Middle frontal gyrus (tissue), 1 donor: ENCODE measurements around the gene MAP4.
"Not testable (repeated sequence)": the region's sequence is repeated elsewhere in the genome, so short reads cannot be mapped to it uniquely, and the experiment has no call there.

Experiments used
- DNase-seq: peaks from one replicate; pipeline ENCODE4 v3.0.0-alpha.2; 2015; ENCODE audit warnings: low spot score; ENCODE audit errors: extremely low spot score

The MAP4 gene

GRCh38 chr3:48016301-48016973, at the start of gene MAP4:
Gene MAP4 (minus strand): TSS chr3:48016416. CDS start chr3:47998860, 17,556 bp downstream.
- no peak for DNase-seq

- DNase-seq = no peak
These were observed 48.8 kb upstream of the MAP4 start for GRCh38 chr3:48065035-48065434.

GRCh38 chr3:48064292-48064829, 48.1 kb upstream of the MAP4 start:
- DNase-seq = no peak

- DNase-seq = not testable (repeated sequence)
These were observed 45.4 kb upstream of the MAP4 start for GRCh38 chr3:48061586-48061985.

- DNase-seq = no peak
These were observed 41.9 kb upstream of the MAP4 start for GRCh38 chr3:48058091-48058490.

- no peak for DNase-seq
These were observed 41.3 kb upstream of the MAP4 start for GRCh38 chr3:48057521-48057920.

GRCh38 chr3:48047841-48048464, 31.7 kb upstream of the MAP4 start:
- no peak for DNase-seq

- no peak for DNase-seq
These were observed 26.0 kb upstream of the MAP4 start for GRCh38 chr3:48042071-48042760.

GRCh38 chr3:48039487-48040190, 23.4 kb upstream of the MAP4 start:
- no peak for DNase-seq

- no peak for DNase-seq
These were observed 22.8 kb upstream of the MAP4 start for GRCh38 chr3:48038971-48039481.

GRCh38 chr3:48034000-48034516, 17.8 kb upstream of the MAP4 start:
- no peak for DNase-seq

GRCh38 chr3:48030188-48030587, 14.0 kb upstream of the MAP4 start:
- no peak for DNase-seq

GRCh38 chr3:48026951-48027908, 11.0 kb upstream of the MAP4 start:
- DNase-seq = no peak

GRCh38 chr3:48026098-48026497, 9.9 kb upstream of the MAP4 start:
- no peak for DNase-seq

- no peak for DNase-seq
These were observed 8.2 kb upstream of the MAP4 start for GRCh38 chr3:48024401-48024800.

- no peak for DNase-seq
These were observed 7.2 kb upstream of the MAP4 start for GRCh38 chr3:48023377-48023776.

GRCh38 chr3:48022178-48022577, 6.0 kb upstream of the MAP4 start:
- DNase-seq = no peak

GRCh38 chr3:48018841-48019240, 2.6 kb upstream of the MAP4 start:
- DNase-seq = no peak

GRCh38 chr3:48015431-48016180, 610 bp downstream of the MAP4 start:
- no peak for DNase-seq
